KOPT-K1 (cell line): ENCODE results near the gene AGBL4.

Source experiments
- H3K27ac ChIP-seq: fragments of 200-600 bp; sonication (generic); 2 replicates; pipeline ENCODE4 v1.5.1; 2016; ENCODE audit warnings: antibody characterized with exemption, mild to moderate bottlenecking, low read depth, low read length; ENCODE audit not compliant: poor library complexity, severe bottlenecking
- H3K36me3 ChIP-seq: fragments of 200-600 bp; sonication (generic); 2 replicates; pipeline ENCODE4 v1.5.1; 2017; ENCODE audit warnings: antibody characterized with exemption, mild to moderate bottlenecking, low read length, moderate library complexity; ENCODE audit not compliant: insufficient read depth
- H3K9me3 ChIP-seq: fragments of 200-600 bp; sonication (generic); 2 replicates; pipeline ENCODE4 v1.5.1; 2017; ENCODE audit warnings: antibody characterized with exemption, low read length, mild to moderate bottlenecking; ENCODE audit not compliant: insufficient read depth, poor library complexity, severe bottlenecking

Gene AGBL4

DNA sequence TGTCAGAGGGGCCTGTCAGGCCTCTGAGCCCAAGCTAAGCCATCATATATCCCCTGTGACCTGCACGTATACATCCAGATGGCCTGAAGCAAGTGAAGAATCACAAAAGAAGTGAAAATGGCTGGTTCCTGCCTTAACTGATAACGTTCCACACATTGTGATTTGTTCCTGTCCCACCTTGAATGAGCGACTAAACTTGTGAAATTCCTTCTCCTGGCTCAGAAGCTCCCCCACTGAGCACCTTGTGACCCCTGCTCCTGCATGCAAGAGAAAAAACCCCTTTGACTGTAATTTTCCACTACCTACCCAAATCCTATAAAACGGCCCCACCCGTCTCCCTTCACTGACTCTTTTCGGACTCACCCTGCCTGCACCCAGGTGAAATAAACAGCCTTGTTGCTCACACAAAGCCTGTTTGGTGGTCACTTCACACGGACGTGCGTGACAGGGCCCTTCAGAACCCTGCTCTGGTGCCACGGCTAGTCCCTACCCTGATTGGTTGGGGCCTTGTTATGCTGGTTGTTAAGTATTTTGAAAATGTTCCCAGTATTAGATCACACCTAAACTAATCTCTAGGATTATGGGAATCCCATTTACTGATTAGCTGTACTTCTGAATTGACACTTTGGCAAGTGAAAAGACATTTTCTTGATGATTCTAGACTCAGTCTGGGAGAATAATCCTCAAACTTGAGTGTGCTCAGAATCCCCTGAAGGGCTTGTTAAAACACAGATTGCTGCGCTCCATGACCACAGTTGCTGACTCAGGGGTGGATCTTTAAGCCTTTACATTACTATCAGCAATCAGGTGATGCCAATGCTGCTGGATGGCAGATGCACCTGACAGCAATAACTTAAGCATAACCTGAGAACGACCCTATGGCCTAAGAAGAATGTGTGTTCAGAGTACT, 1523.0 kb downstream of the AGBL4 start:
- H3K36me3 ChIP-seq = no peaks in the 10 kb centered on the region
- H3K27ac ChIP-seq = no peak overlapping the region
- H3K9me3 ChIP-seq = no peaks in the 10 kb centered on the region

DNA sequence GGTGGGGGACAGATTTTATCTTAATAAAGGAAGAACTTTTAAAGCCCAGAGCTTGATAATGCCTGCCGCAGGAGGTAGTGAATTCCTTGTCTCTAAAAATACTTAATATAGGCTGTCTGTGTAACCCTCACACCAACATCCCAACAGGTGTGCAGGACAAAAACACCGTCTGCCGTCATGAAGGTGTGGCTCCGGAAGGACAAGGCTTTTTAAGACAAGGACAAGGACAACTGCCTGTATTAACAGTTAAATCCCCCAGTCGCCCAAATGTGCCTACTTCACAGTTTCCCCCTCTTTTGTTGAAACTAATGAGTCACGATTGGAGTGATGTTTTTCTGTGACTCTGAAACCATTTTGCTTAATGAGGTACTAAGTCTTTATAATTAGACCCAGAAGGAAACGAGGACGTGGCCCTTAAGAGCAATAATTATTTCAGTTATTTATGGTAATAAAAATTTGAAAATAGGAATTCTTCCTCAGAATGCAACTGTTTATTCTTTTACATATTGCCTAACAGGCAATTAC, 1524.5 kb downstream of the AGBL4 start:
- Histone ChIP-seq H3K36me3 (no peaks in the 10 kb centered on the region), H3K9me3 (no peaks in the 10 kb centered on the region), H3K27ac (no peak overlapping the region)

DNA sequence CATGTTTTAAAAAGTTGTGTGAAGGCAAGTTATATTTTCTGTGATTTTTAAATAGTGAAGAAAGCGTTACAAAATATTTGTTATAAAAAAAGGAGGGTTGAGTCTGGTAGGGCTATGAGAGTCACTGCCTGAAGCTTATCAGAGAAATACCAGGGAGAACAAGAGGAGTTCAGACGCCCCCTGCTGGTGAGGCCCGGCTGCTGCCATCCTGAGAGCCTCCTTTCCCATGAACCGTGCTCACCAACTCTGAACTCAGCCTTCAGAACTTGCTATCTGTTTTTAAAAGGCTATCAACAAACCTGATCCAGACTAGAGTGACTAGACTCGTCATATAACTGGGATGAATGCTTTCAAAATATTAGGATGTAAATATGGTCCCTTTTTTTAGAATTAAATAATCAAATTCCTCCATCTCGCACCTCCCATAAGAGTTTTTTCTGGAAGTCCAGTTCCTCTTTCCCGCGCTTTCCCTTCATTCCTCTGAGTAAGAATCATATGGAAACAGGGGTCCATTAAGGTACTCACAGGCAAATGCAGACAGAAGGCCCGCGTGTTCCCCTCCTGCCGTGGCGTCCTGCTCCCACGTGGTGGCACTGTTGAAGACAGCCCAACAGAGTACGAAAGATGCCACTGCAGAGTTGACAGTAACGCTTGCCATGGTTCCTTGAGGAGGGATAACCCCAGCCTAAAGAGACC, 1525.5 kb downstream of the AGBL4 start:
- H3K27ac ChIP-seq = no peak overlapping the region
- no peaks in the 10 kb centered on the region for H3K9me3 ChIP-seq
- no peaks in the 10 kb centered on the region for H3K36me3 ChIP-seq

DNA sequence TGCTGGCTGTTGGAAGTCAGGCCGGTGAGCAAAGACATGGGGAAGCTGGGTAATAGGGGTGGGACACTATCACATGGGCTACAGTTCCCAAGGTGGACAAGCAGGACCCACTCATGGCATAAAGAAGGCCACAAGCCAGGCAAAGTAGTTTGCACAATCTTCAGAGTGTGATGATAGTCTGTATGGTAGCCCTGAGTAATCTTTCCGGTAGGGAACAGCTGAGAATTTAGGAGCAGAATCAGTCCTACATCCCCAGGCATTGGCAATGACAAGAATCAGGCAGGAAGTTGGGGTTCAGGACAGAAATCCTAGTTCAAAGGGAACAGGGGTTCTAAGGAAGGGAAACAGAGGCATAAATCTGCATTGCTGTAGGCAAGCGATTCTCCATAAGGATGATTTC, 1527.8 kb downstream of the AGBL4 start:
- Histone ChIP-seq H3K27ac (no peak overlapping the region), H3K36me3 (no peaks in the 10 kb centered on the region), H3K9me3 (no peaks in the 10 kb centered on the region)

DNA sequence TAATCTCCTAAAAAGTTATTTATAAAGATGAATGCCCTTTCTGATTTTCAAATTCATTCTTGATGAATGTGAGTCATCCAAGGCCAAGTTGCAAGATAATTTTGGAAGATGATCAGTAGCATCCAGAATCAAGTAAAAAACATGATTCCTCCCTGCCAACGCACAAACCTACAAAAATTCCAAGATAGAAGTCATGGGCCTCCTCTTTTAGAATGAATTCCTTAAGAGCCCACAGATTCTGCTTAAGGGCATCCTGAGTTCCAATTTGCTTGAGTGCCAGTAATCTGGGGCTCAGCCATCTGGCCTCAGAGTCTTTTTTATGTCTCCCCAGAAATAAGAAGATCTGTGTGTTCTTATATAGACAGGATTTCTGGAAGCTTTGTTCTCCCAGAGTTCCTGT, 1528.6 kb downstream of the AGBL4 start:
- Histone ChIP-seq H3K36me3 (no peaks in the 10 kb centered on the region), H3K9me3 (no peaks in the 10 kb centered on the region), H3K27ac (no peak overlapping the region)

DNA sequence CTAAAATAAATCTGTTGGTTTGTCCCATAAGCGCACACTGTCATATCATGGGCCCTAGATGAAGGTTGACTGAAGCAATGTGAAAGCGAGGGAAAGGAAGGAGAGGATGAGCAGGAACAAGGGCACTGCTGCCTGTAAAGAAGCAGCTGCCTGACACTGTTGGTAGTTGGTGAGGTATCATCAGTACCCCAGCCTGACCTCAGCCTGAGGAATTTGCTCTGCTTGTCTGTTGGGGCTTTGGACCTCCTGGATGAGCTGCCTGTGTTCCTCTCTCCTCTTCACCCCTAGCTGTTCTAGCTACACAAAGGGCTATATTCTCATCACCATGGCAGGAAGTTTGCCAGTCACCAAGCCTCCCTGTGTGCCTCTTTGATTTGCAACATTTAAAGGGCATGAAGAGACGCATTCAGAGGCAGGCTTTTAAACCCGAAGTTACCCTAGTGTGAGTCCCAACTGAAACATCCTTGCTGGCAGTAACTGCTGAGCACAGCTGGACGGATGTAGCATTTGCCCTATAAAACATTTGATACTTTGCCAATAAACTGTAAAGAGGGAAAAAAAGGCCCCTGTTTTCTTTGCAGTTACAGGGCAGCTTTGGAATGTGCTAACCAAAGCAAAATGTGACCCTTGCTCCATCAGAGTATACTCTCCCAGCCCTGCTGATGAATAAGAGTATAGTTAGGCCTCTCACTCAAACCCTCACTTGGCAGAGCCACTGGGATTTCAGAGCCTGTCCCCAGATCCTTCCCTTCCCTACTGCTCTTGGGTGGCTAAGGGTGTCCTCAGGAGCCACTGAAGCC, 1529.6 kb downstream of the AGBL4 start:
- no peaks in the 10 kb centered on the region for H3K9me3 ChIP-seq
- no peaks in the 10 kb centered on the region for H3K36me3 ChIP-seq
- no peak overlapping the region for H3K27ac ChIP-seq

DNA sequence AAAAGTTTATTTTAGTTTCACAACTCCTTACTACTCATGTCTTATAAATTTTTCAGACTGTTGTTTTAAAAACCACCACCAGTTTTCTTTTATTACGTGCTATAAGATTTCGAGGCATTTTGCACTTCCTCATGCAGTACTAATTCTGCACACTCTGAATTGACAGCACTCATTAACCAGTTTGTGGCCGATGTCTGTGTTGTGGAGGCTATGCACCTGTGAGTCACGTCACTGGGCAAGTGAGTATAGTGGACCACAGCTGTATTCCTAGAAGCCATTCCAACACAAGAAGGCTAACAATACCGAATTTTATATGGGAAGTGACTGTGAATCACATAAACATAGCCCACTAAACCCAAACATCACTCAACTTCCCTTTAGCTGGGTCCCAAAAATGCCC, 1530.7 kb downstream of the AGBL4 start:
- H3K36me3 ChIP-seq = no peaks in the 10 kb centered on the region

DNA sequence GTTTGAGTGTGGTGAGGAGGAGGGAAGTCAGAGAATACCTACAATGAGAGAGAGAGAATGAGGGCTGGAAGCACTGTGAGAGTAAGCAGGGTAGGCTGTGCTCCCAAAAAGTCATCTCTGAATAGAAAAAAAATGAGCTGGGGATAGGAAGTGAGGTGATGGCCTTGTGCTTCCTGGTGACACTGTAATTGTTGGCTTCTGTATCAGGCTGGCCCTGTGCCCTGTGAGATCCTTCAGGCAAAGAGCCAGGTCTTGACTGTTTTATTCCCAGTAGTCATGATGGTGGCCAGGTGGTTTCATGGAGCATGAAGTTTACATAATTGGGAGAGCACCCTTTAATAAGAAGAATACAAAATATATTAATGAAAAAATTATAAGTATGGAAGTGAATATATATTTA, 1531.4 kb downstream of the AGBL4 start:
- no peaks in the 10 kb centered on the region for H3K36me3 ChIP-seq
- H3K27ac ChIP-seq = no peak overlapping the region
- H3K9me3 ChIP-seq = no peaks in the 10 kb centered on the region

More for the DNA sequence above, 1530.7 kb downstream of the AGBL4 start:
- H3K27ac ChIP-seq = no peak overlapping the region
- H3K9me3 ChIP-seq = no peaks in the 10 kb centered on the region

DNA sequence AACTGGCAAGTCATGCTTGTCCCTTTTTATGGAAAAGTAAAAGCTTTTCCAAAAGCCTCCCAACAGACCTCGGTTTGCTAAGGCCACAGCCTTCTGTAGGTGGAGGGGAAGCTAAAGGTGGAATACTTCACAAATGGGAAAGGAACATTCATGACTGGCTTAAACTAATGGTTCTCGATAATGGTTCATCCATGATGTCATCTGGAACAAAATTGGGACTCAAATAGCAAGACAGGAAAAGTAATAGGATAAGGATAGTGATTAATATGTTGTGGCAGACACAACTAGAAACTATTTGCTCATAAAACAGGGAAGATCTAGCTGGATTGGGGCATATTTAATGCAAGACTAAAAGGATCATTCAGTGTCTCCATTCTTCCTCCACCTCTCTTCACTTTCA, 1535.0 kb downstream of the AGBL4 start:
- no peaks in the 10 kb centered on the region for H3K36me3 ChIP-seq
- no peaks in the 10 kb centered on the region for H3K9me3 ChIP-seq
- H3K27ac ChIP-seq = no peak overlapping the region
